ENCODE data around the gene BCAP31. TPM values are rescaled to one million over a fixed set of nuclear protein-coding genes. Genes with fewer than 3 reads are reported as not detected.

BCAP31 gene
- total RNA-seq, 6 donors from 2014 or later, result 110 to 236 (median 132) TPM

- ATAC-seq (ENCODE audit: low FRiP score in 2 of 2), result no peak
- Histone ChIP-seq H3K27ac (no peak overlapping the region), H3K4me1 (peaks cover 0 to 6% (median 0%) of the 10 kb centered on the region in 4 donors), H3K36me3 (no peaks in the 10 kb centered on the region), H3K9me3 (no peaks in the 10 kb centered on the region), H3K27me3 (peaks cover 0 to 15% (median 0%) of the 10 kb centered on the region in 4 donors), H3K4me3 (no peak overlapping the region)
- DNase-seq, result peak in 1 of 2 donors; percentile 46
- TF ChIP-seq CTCF (IDR thresholded peaks at IDR 0.05), result no peak
- no peak for TF ChIP-seq POLR2A (IDR thresholded peaks at IDR 0.05)
- no peak for TF ChIP-seq EP300 (IDR thresholded peaks at IDR 0.05)
- no peak for TF ChIP-seq POLR2AphosphoS5 (IDR thresholded peaks at IDR 0.05)
- WGBS, 2 donors, result 83 to 85% methylated on average over 5 to 26 of the region's 27 CpGs
These were observed 52.3 kb downstream of the BCAP31 start for GRCh38 chrX:153671589-153672530.

- Histone ChIP-seq H3K36me3 (no peaks in the 10 kb centered on the region), H3K9me3 (no peaks in the 10 kb centered on the region), H3K27ac (no peak overlapping the region), H3K27me3 (peaks cover 0 to 15% (median 0%) of the 10 kb centered on the region in 4 donors), H3K4me1 (peaks cover 0 to 6% (median 0%) of the 10 kb centered on the region in 4 donors), H3K4me3 (no peak overlapping the region)
- no peak for ATAC-seq (ENCODE audit: low FRiP score in 2 of 2)
- TF ChIP-seq POLR2AphosphoS5 (IDR thresholded peaks at IDR 0.05) (no peak), CTCF (IDR thresholded peaks at IDR 0.05) (no peak), POLR2A (IDR thresholded peaks at IDR 0.05) (no peak), EP300 (IDR thresholded peaks at IDR 0.05) (no peak)
- no peak for DNase-seq
- WGBS, 2 donors, result 89 to 94% methylated on average over 4 to 22 of the region's 23 CpGs
These were observed 53.2 kb downstream of the BCAP31 start for GRCh38 chrX:153670748-153671588.

GRCh38 chrX:153669901-153670731 is 54.1 kb downstream of the BCAP31 start:
- Histone ChIP-seq H3K4me1 (peaks cover 0 to 6% (median 0%) of the 10 kb centered on the region in 4 donors), H3K27ac (no peak overlapping the region), H3K36me3 (no peaks in the 10 kb centered on the region), H3K4me3 (no peak overlapping the region), H3K9me3 (no peaks in the 10 kb centered on the region), H3K27me3 (peaks cover 0 to 15% (median 0%) of the 10 kb centered on the region in 4 donors)
- no peak for ATAC-seq (ENCODE audit: low FRiP score in 2 of 2)
- no peak for DNase-seq
- WGBS, 2 donors, result 67 to 84% methylated on average over 3 to 22 of the region's 23 CpGs
- TF ChIP-seq EP300 (IDR thresholded peaks at IDR 0.05) (no peak), CTCF (IDR thresholded peaks at IDR 0.05) (no peak), POLR2AphosphoS5 (IDR thresholded peaks at IDR 0.05) (no peak), POLR2A (IDR thresholded peaks at IDR 0.05) (no peak)

- WGBS, 2 donors, result 12 to 63% methylated on average over 5 to 16 of the region's 17 CpGs
- ATAC-seq (ENCODE audit: low FRiP score in 2 of 2), result peak in 1 of 2 donors; percentile 47
- H3K4me1 ChIP-seq, result peaks cover 0 to 6% (median 0%) of the 10 kb centered on the region in 4 donors
- no peak overlapping the region for H3K4me3 ChIP-seq
- peaks cover 0 to 15% (median 0%) of the 10 kb centered on the region in 4 donors for H3K27me3 ChIP-seq
- no peaks in the 10 kb centered on the region for H3K9me3 ChIP-seq
- H3K27ac ChIP-seq, result no peak overlapping the region
- peak in 1 of 2 donors; percentile 43 for DNase-seq
- no peak for TF ChIP-seq POLR2A (IDR thresholded peaks at IDR 0.05)
- TF ChIP-seq CTCF (IDR thresholded peaks at IDR 0.05), result peak; percentile 53 to 79 (median 78)
- no peaks in the 10 kb centered on the region for H3K36me3 ChIP-seq
These were observed 54.9 kb downstream of the BCAP31 start for GRCh38 chrX:153669174-153669890.
